Liver (tissue), 9 donors: ENCODE data around the gene PIEZO2. TPM values are rescaled to one million over a fixed set of nuclear protein-coding genes. Genes with fewer than 3 reads are reported as not detected.

Experiments
- DNase-seq: peaks from one replicate; pipeline ENCODE4 v3.0.0-alpha.2; 2017; ENCODE audit warnings: low spot score
- H3K27ac ChIP-seq, 2 donors: one replicate each; pipeline ENCODE4 v1.7.0; 2013; ENCODE audit warnings: inconsistent platforms in 2 of 2, low read length in 2 of 2, control low read depth in 1 of 2, low read depth in 1 of 2, mild to moderate bottlenecking in 1 of 2
- H3K27me3 ChIP-seq, 4 donors: one replicate each; pipeline versions ENCODE4 v1.6.1 to v1.7.0; 2013; ENCODE audit warnings: low read length in 3 of 4, inconsistent platforms in 1 of 4, mild to moderate bottlenecking in 1 of 4, moderate library complexity in 1 of 4; ENCODE audit not compliant: control insufficient read depth in 4 of 4, insufficient read depth in 4 of 4
- H3K36me3 ChIP-seq, 4 donors: one replicate each; pipeline versions ENCODE4 v1.6.1 to v1.7.0; 2013; ENCODE audit warnings: low read length in 3 of 4, mild to moderate bottlenecking in 3 of 4, low read depth in 1 of 4, moderate library complexity in 1 of 4; ENCODE audit not compliant: control insufficient read depth in 4 of 4, insufficient read depth in 3 of 4
- H3K4me1 ChIP-seq, 4 donors: one replicate each; pipeline versions ENCODE4 v1.6.1 to v1.7.0; 2013; ENCODE audit warnings: low read length in 3 of 4, mild to moderate bottlenecking in 3 of 4, moderate library complexity in 1 of 4; ENCODE audit not compliant: control insufficient read depth in 4 of 4, insufficient read depth in 4 of 4
- H3K4me3 ChIP-seq, 3 donors: one replicate each; pipeline versions ENCODE4 v1.6.1 to v1.7.0; 2013; ENCODE audit warnings: low read length in 3 of 3, control low read depth in 1 of 3, low read depth in 1 of 3, mild to moderate bottlenecking in 1 of 3
- H3K9ac ChIP-seq, 2 donors: one replicate each; pipeline ENCODE4 v1.7.0; 2013; ENCODE audit warnings: low read length in 2 of 2, mild to moderate bottlenecking in 2 of 2, moderate library complexity in 2 of 2, control low read depth in 1 of 2, low read depth in 1 of 2
- H3K9me3 ChIP-seq, 4 donors: one replicate each; pipeline versions ENCODE4 v1.6.1 to v1.7.0; 2013; ENCODE audit warnings: low read length in 3 of 4; ENCODE audit not compliant: control insufficient read depth in 4 of 4
- EGR1 ChIP-seq, 2 donors: IDR thresholded peaks; 2 replicates each; pipeline ENCODE4 v1.6.1; 2016 to 2018; ENCODE audit warnings: antibody characterized with exemption in 2 of 2, low read depth in 2 of 2
- FOXA2 ChIP-seq: IDR thresholded peaks from 2 replicates; pipeline ENCODE4 v1.6.1; 2016; ENCODE audit warnings: antibody characterized with exemption
- GABPA ChIP-seq, 2 donors: IDR thresholded peaks in 1 of 2; conservative IDR thresholded peaks in 1 of 2; 2 replicates each; pipeline ENCODE4 v1.6.1; 2016; ENCODE audit warnings: antibody characterized with exemption in 2 of 2, mild to moderate bottlenecking in 1 of 2, moderate library complexity in 1 of 2
- HNF4A ChIP-seq, 2 donors: conservative IDR thresholded peaks; 2 replicates each; pipeline ENCODE4 v1.6.1; 2016; ENCODE audit warnings: antibody characterized with exemption in 2 of 2, mild to moderate bottlenecking in 2 of 2
- HNF4G ChIP-seq: IDR thresholded peaks from 2 replicates; pipeline ENCODE4 v1.6.1; 2016; ENCODE audit warnings: antibody characterized with exemption
- JUND ChIP-seq, 2 donors: IDR thresholded peaks; 2 replicates each; pipeline ENCODE4 v1.6.1; 2016; ENCODE audit warnings: antibody characterized with exemption in 2 of 2
- RAD21 ChIP-seq, 2 donors: IDR thresholded peaks; 2 replicates each; pipeline ENCODE4 v1.6.1; 2016; ENCODE audit warnings: antibody characterized with exemption in 2 of 2, mild to moderate bottlenecking in 2 of 2
- REST ChIP-seq: IDR thresholded peaks from 2 replicates; pipeline ENCODE4 v1.6.1; 2016; ENCODE audit warnings: antibody characterized with exemption, mild to moderate bottlenecking
- RXRA ChIP-seq, 2 donors: IDR thresholded peaks; 2 replicates each; pipeline ENCODE4 v1.6.1; 2017 to 2018; ENCODE audit warnings: antibody characterized with exemption in 2 of 2, mild to moderate bottlenecking in 1 of 2
- SP1 ChIP-seq: IDR thresholded peaks from 2 replicates; pipeline ENCODE4 v1.6.1; 2018; ENCODE audit warnings: antibody characterized with exemption, mild to moderate bottlenecking
- TAF1 ChIP-seq: conservative IDR thresholded peaks from 2 replicates; pipeline ENCODE4 v1.6.1; 2016; ENCODE audit warnings: antibody characterized with exemption, mild to moderate bottlenecking
- YY1 ChIP-seq: IDR thresholded peaks from 2 replicates; pipeline ENCODE4 v1.6.1; 2016; ENCODE audit warnings: antibody characterized with exemption, mild to moderate bottlenecking
- ZBTB33 ChIP-seq: IDR thresholded peaks from 2 replicates; pipeline ENCODE4 v1.6.1; 2016; ENCODE audit warnings: antibody characterized with exemption
- WGBS: extraction: QIAGEN DNeasy Blood & Tissue Kit; methylation state at CpG from one replicate; pipeline ENCODE4 v1.1.7; 2013; 5-methylcytosine and 5-hydroxymethylcytosine counted together
- polyA plus RNA-seq, 2 donors: library from polyadenylated mRNA; stranded (reverse) in 1 of 2; unstranded in 1 of 2; fragments of 200-250 nt in 1 of 2; fragments of >200 nt in 1 of 2; fragmentation: Nextera tagmentation in 1 of 2; extraction: Ambion mirVana in 1 of 2; gene quantifications; one replicate each; pipeline versions ENCODE4 v1.2.1 to v1.2.3, GENCODE V29; 2013 to 2015
- total RNA-seq, 2 donors: library from RNA; depleted of rRNA; stranded (reverse); fragments of >200 nt; gene quantifications; one replicate each; pipeline ENCODE4 v1.2.3, GENCODE V29; 2014
- TF ChIP-seq, protein P1 (sequence below): IDR thresholded peaks from 2 replicates; pipeline ENCODE4 v1.6.1; 2016; ENCODE audit warnings: antibody characterized with exemption
- donor health status: healthy.
- donor health status: healthy.
- donor health status: healthy.
- donor health status: healthy.
- donor health status: healthy.

Gene PIEZO2
- total and polyA plus RNA-seq, 4 donors = 1.1 to 12.3 (median 4.8) TPM

DNA sequence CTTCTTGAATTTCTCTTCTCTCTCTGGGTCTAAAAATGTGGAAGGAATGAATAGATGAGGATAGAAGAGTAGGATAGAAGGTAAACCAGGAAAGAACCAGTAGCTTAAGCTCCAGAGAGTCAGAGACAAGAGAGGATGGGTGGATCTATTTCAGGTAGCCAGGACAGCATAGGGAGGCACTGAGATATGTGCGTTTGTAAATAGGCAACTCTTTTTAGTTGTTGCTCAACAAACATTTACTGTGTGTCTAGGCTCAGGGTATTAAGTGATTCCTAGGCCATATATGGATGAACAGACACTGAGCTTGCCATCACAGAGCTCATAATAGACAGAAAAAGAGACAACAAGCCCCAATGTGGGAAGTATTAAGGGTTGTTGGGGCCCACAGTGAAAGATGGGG, 463.1 kb downstream of the PIEZO2 start:
- peaks cover 0 to 16% (median 7%) of the 10 kb centered on the region in 4 donors for H3K36me3 ChIP-seq
- WGBS = 0% methylated on average over 1 of the region's 1 CpG
- no peaks in the 10 kb centered on the region for H3K4me1 ChIP-seq
- TF ChIP-seq FOXA2 (no peak), YY1 (no peak), RAD21 (IDR thresholded peaks at IDR 0.05) (no peak), HNF4G (no peak), TAF1 (no peak)
- H3K27me3 ChIP-seq = no peaks in the 10 kb centered on the region
- no peak for DNase-seq
- no peak overlapping the region for H3K27ac ChIP-seq
- H3K9ac ChIP-seq = no peak overlapping the region
- H3K9me3 ChIP-seq = no peaks in the 10 kb centered on the region
- no peak overlapping the region for H3K4me3 ChIP-seq

DNA sequence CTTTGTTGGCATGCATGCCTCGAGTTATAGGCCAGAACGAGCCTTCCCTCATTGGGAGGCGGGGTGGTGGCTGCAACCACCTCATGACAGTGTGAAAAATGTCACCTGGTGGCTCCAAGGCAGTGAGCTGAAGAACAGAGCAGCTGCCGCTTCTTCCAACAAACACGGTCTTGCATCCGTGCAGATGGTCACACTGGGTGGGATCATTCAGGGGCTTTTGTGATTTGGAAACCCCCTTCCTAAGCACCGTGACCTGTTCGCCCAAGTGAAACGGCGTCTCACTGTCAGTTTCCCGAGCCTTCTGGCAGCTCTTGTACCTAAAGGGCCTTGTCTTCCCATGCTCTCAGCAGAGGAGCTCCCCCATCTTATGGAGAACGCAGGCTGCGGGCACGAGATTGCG, 463.9 kb downstream of the PIEZO2 start:
- H3K4me3 ChIP-seq = no peak overlapping the region
- H3K9me3 ChIP-seq = no peaks in the 10 kb centered on the region
- no peaks in the 10 kb centered on the region for H3K4me1 ChIP-seq
- no peak overlapping the region for H3K9ac ChIP-seq
- DNase-seq = no peak
- H3K27me3 ChIP-seq = no peaks in the 10 kb centered on the region
- WGBS = 86% methylated on average over 15 of the region's 15 CpGs
- no peak overlapping the region for H3K27ac ChIP-seq
- TF ChIP-seq RXRA (IDR thresholded peaks at IDR 0.05) = no peak
- TF ChIP-seq EGR1 (IDR thresholded peaks at IDR 0.05; ENCODE audit: low read depth in 2 of 2) = no peak
- TF ChIP-seq JUND (IDR thresholded peaks at IDR 0.05) = no peak
- no peak for TF ChIP-seq ZBTB33
- TF ChIP-seq SP1 = no peak
- TF ChIP-seq REST = no peak
- TF ChIP-seq, protein P1, sequence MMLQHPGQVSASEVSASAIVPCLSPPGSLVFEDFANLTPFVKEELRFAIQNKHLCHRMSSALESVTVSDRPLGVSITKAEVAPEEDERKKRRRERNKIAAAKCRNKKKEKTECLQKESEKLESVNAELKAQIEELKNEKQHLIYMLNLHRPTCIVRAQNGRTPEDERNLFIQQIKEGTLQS = no peak
- TF ChIP-seq HNF4G = no peak
- H3K36me3 ChIP-seq = peaks cover 0 to 14% (median 7%) of the 10 kb centered on the region in 4 donors

DNA sequence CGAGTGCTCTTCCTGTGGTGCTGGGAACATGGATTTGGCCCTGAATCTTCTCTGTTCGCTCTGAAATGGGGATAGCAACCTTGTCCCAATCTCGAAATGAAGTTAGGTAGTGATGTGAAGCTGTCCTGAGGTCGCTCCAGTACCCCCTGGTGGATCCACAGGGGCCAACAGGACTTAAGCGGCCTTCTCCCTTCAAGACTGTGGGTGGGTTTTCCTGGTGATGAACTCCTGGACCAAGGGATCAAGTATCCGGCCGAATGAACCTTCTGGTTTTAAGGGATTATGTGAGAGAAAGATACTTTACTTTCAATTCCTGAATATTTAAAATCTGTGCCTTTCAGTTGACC, 467.0 kb downstream of the PIEZO2 start:
- Histone ChIP-seq H3K4me3 (no peak overlapping the region), H3K36me3 (peaks cover 0 to 7% (median 1%) of the 10 kb centered on the region in 4 donors), H3K9me3 (no peaks in the 10 kb centered on the region), H3K4me1 (no peaks in the 10 kb centered on the region), H3K27me3 (no peaks in the 10 kb centered on the region), H3K27ac (no peak overlapping the region), H3K9ac (no peak overlapping the region)
- TF ChIP-seq HNF4G (no peak), GABPA (IDR thresholded peaks at IDR 0.05 in 1 of 2, conservative IDR thresholded peaks at IDR 0.05 in 1 of 2) (no peak), TAF1 (no peak), HNF4A (conservative IDR thresholded peaks at IDR 0.05) (no peak)
- WGBS = 93% methylated on average over 7 of the region's 7 CpGs
- no peak for DNase-seq
